Large intestine (tissue), 3 donors: ENCODE measurements around the gene PCDH15. TPM values are rescaled to one million over a fixed set of nuclear protein-coding genes. Genes with fewer than 3 reads are reported as not detected.

Experiments
- DNase-seq, 2 donors: peaks; one replicate each; pipeline versions ENCODE4 v3.0.0 to v3.0.0-alpha.2; 2013
- H3K27ac ChIP-seq: one replicate; pipeline ENCODE4 v1.5.1; 2013; ENCODE audit warnings: low read length
- H3K27me3 ChIP-seq: 2 replicates; pipeline ENCODE4 v1.6.1; 2013; ENCODE audit warnings: low read length; ENCODE audit not compliant: control insufficient read depth, insufficient read depth
- H3K36me3 ChIP-seq: 2 replicates; pipeline ENCODE4 v1.6.1; 2013; ENCODE audit warnings: low read length; ENCODE audit not compliant: control insufficient read depth, insufficient read depth
- H3K4me1 ChIP-seq: one replicate; pipeline ENCODE4 v1.6.1; 2013; ENCODE audit warnings: low read length; ENCODE audit not compliant: control insufficient read depth, insufficient read depth
- H3K4me3 ChIP-seq: one replicate; pipeline ENCODE4 v1.5.1; 2013; ENCODE audit warnings: low read length
- H3K9me3 ChIP-seq: one replicate; pipeline ENCODE4 v1.6.1; 2013; ENCODE audit warnings: mild to moderate bottlenecking, low read depth, low read length, moderate library complexity; ENCODE audit not compliant: control insufficient read depth
- WGBS: methylation state at CpG from one replicate; pipeline ENCODE4 v1.1.5; 2013; ENCODE audit warnings: low lambda C conversion rate; ENCODE audit not compliant: insufficient coverage; 5-methylcytosine and 5-hydroxymethylcytosine counted together
- polyA plus RNA-seq: library from polyadenylated mRNA; unstranded; fragments of 120-200 nt; gene quantifications from one replicate; pipeline ENCODE4 v1.2.1, GENCODE V29; 2013

Gene PCDH15
- polyA plus RNA-seq, 1 donor = 0.64 TPM

DNA sequence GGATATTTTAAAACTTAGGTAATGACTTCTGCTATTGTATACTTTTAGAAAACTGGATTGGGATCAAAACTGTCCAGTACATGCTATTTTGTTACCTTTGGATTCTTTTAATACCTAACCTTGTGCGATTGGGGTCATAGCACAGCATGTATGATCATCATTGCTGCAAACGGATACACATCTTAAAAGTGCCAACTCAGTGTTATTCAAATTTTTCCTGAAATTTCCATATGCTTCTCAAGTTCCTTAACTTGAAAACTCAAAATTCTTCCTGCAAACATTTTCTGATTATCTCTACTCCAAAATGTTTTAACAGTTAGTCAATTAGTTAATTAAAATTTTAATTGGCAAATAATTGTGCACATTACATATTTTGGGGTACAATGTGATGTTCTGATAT lies 147.5 kb downstream of the PCDH15 start:
- H3K9me3 ChIP-seq = no peaks in the 10 kb centered on the region
- DNase-seq = no peak
- no peaks in the 10 kb centered on the region for H3K27me3 ChIP-seq
- no peaks in the 10 kb centered on the region for H3K36me3 ChIP-seq
- H3K4me3 ChIP-seq = no peak overlapping the region
- WGBS = 60% methylated on average over 1 of the region's 2 CpGs
- H3K4me1 ChIP-seq = no peaks in the 10 kb centered on the region
- H3K27ac ChIP-seq = no peak overlapping the region

DNA sequence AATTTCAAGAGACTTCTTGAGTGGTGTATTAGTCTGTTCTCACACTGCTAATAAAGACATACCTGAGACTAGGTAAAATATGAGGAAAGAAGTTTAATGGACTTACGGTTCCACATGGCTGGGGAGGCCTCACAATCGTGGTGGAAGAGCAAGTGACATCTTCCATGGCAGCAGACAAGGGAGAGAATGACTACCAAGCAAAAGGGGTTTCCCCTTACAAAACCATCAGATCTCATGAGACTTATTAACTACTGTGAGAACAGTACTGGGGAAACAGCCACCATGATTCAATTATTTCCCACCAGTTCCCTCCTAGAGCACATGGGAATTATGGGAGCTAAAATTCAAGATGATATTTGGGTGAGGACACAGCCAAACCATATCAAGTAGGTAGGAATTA lies 150.5 kb downstream of the PCDH15 start:
- Histone ChIP-seq H3K9me3 (no peaks in the 10 kb centered on the region), H3K4me1 (no peaks in the 10 kb centered on the region), H3K36me3 (no peaks in the 10 kb centered on the region), H3K4me3 (no peak overlapping the region), H3K27ac (no peak overlapping the region), H3K27me3 (no peaks in the 10 kb centered on the region)
- no peak for DNase-seq
- no CpG with 5 or more reads among the region's 2 CpGs for WGBS

DNA sequence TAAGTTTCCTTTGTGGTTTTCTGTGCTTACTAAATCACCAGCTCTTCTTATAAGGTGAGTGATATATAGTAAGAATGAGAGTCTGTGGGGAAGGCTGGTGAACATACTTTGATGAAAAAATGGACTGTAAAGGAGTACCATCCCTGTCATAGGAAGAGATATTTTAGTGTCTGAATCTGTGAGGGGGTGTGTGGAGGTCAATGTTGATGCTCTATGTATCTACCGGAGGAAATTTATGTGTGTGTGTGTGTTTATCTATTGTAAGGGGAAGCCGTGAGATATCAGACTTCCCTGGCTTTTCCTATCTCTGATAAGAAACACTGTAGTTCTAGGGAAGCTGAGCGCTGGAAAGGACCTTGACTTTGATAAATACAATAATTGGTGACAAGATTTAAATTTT lies 179.0 kb downstream of the PCDH15 start:
- no peaks in the 10 kb centered on the region for H3K4me1 ChIP-seq
- H3K27ac ChIP-seq = no peak overlapping the region
- H3K4me3 ChIP-seq = no peak overlapping the region
- H3K9me3 ChIP-seq = no peaks in the 10 kb centered on the region
- H3K36me3 ChIP-seq = no peaks in the 10 kb centered on the region
- 14% methylated on average over 1 of the region's 3 CpGs for WGBS
- H3K27me3 ChIP-seq = no peaks in the 10 kb centered on the region
- DNase-seq = no peak

DNA sequence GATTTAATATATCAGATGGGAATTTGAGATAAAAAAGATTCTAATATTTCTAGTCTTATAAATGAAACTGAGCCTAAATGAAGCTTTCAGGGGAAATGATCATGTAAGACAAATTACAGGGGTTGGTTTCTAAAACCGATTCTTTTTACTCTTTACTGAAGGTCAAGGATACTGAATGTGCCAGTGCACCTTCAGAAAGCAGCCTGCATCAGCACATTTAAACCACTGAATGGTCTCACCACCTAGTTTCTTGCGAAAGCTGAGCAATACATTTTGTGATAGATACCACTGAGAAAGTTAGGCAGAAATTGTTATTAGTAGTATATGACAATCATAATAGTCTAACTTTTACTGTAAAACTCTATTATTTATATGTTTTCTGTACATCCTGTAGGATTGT lies 180.7 kb downstream of the PCDH15 start:
- no CpG with 5 or more reads among the region's 2 CpGs for whole genome bisulfite sequencing

DNA sequence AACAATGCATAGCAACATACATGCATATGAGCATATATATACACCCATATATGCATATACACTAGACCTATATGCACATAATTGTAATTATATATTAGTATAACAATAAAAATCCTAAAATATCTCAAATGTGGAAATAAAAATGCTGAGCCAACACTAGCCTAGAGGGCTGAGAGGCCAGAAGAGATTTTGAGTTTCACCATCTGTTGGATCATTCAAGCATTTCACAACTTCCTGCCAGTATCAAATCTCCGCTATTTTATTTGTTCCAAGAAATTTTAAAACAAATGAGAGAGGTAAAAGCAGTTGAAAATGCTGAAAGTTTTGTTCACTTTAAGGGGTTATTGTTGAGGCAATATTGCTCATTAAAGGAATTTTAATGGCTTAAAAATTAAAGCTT lies 187.0 kb downstream of the PCDH15 start:
- DNase-seq = no peak
- no peaks in the 10 kb centered on the region for H3K27me3 ChIP-seq
- 86% methylated on average over 1 of the region's 1 CpG for WGBS
- no peaks in the 10 kb centered on the region for H3K36me3 ChIP-seq
- H3K27ac ChIP-seq = no peak overlapping the region
- H3K4me3 ChIP-seq = no peak overlapping the region
- no peaks in the 10 kb centered on the region for H3K9me3 ChIP-seq
- H3K4me1 ChIP-seq = no peaks in the 10 kb centered on the region

More for the DNA sequence above, 180.7 kb downstream of the PCDH15 start:
- no peak overlapping the region for H3K4me3 ChIP-seq
- no peaks in the 10 kb centered on the region for H3K4me1 ChIP-seq
- no peaks in the 10 kb centered on the region for H3K27me3 ChIP-seq
- no peaks in the 10 kb centered on the region for H3K36me3 ChIP-seq
- no peak overlapping the region for H3K27ac ChIP-seq
- no peaks in the 10 kb centered on the region for H3K9me3 ChIP-seq
- DNase-seq = no peak

DNA sequence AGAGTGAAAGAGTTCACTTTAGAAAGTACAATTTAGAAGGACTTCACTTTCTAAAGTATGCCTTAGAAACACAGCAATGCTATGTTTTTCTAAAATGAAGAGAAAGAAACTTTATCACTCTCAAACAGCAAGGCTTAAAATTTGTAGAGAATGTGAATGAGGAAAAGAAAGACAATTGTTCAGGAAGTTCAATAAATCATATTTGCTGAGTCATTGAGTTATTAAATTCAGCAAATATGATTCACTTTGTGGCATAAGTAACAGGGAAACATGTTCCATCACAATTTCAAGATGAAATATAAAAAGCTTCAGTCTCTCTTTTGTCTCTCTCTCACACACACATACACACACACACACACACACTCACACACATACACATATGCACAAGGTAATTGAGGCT lies 187.9 kb downstream of the PCDH15 start:
- H3K27me3 ChIP-seq = no peaks in the 10 kb centered on the region
- H3K4me3 ChIP-seq = no peak overlapping the region
- no peaks in the 10 kb centered on the region for H3K9me3 ChIP-seq
- H3K36me3 ChIP-seq = no peaks in the 10 kb centered on the region
- H3K27ac ChIP-seq = no peak overlapping the region
- H3K4me1 ChIP-seq = no peaks in the 10 kb centered on the region
- no peak for DNase-seq

DNA sequence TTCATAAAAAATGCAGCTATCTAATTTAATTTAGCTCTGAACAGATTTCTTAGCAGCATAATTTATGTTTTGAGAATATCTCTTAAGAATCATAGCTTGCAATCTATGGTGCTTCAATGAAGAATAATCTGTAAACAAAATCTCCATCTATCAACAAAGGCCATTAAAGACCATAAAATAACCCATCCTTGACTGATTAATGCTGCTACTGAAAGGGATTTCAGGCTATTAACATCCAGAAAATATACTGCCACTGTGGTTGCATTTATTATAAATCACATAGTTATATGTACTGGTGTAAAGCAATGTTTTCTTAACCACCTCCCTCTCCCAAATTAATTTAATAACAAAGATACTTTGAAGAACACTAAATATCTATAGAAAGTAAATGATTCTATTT lies 191.6 kb downstream of the PCDH15 start:
- DNase-seq = no peak
- Histone ChIP-seq H3K36me3 (no peaks in the 10 kb centered on the region), H3K4me1 (no peaks in the 10 kb centered on the region), H3K4me3 (no peak overlapping the region), H3K9me3 (no peaks in the 10 kb centered on the region), H3K27ac (no peak overlapping the region), H3K27me3 (no peaks in the 10 kb centered on the region)

DNA sequence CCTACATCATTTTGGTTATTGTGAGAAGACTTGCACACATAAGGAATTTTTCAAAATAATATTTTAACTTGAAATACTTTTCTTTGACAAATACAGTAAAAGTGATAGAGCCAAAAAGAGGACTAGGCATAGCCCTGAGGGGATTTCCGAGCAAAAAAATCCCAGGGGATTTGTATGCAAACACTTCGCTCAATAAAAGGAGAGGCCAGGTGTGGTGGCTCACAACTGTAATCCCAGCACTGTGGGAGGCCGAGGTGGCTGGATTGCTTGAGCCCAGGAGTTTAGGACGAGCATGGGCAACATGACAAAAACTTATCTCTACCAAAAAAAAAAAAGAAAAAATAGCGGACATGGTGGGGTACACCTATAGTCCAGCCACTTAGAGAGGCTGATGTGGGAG lies 193.0 kb downstream of the PCDH15 start:
- Histone ChIP-seq H3K4me3 (no peak overlapping the region), H3K4me1 (no peaks in the 10 kb centered on the region), H3K9me3 (no peaks in the 10 kb centered on the region), H3K36me3 (no peaks in the 10 kb centered on the region), H3K27ac (no peak overlapping the region), H3K27me3 (no peaks in the 10 kb centered on the region)
- 100% methylated on average over 2 of the region's 5 CpGs for WGBS
- DNase-seq = no peak

DNA sequence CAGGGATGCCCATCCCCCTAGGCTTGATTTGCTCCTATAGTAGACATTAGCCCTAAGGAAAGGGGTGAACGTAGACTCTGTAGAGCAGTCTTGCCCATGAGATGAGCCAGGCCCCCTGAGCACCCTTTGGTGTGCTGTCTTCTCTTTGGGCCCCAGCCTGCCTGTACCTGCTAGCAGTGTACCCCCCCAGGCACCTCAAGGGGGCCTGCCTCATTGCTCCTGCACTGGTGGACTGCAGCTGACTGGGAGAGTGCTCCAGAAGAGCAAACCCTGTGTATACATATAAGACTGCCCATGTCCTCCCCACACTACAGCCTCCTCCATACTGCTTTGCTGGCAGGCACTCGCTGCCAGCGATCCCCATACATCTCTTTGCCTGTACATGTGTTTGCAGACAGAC lies 206.7 kb downstream of the PCDH15 start:
- no peak for DNase-seq
- H3K4me3 ChIP-seq = no peak overlapping the region
- no CpG with 5 or more reads among the region's 3 CpGs for WGBS
- no peaks in the 10 kb centered on the region for H3K9me3 ChIP-seq
- no peaks in the 10 kb centered on the region for H3K27me3 ChIP-seq
- no peaks in the 10 kb centered on the region for H3K36me3 ChIP-seq
- H3K27ac ChIP-seq = no peak overlapping the region
- no peaks in the 10 kb centered on the region for H3K4me1 ChIP-seq

DNA sequence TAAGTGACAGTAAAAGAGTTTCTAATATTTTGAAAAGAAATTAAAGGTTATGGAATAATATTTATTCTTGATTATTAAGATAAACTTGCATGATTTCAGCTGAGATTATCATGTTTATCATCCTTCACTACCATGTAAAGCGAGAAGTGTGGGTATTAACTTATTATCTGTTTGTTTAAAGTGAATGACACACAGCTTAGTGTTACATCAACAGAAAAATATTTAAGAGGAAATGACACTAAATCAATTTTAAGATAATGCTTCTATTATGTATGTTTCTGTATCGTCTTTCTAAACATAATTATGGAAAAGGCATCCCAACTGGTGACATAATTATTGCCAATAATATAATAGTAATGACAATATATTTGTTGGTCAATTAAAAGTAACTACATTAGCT lies 213.1 kb downstream of the PCDH15 start:
- DNase-seq = no peak
- WGBS = 0% methylated on average over 2 of the region's 2 CpGs
- Histone ChIP-seq H3K4me1 (no peaks in the 10 kb centered on the region), H3K9me3 (no peaks in the 10 kb centered on the region), H3K27me3 (no peaks in the 10 kb centered on the region), H3K36me3 (no peaks in the 10 kb centered on the region), H3K4me3 (no peak overlapping the region), H3K27ac (no peak overlapping the region)

DNA sequence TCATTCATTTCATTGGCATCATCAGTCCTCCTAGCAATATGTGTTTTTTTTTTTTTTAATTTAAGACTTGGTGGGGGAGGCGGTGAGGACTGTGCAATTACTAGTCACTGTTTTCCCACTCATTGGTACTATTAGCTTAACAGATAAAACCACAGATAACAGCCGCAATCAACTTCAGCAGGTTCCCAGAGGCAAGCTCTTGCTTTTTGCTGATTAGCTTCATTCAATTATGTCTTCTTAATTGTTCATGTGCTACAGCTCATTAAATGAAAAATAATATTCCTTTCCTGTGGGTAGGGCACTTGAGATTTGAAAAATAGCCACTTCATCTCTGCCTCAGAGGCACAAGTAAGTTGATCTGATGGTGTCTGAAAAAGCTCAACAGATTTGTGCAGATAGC lies 215.5 kb downstream of the PCDH15 start:
- H3K4me1 ChIP-seq = no peaks in the 10 kb centered on the region
- no peak overlapping the region for H3K27ac ChIP-seq
- H3K27me3 ChIP-seq = no peaks in the 10 kb centered on the region
- DNase-seq = no peak
- H3K9me3 ChIP-seq = no peaks in the 10 kb centered on the region
- no peaks in the 10 kb centered on the region for H3K36me3 ChIP-seq
- WGBS = no CpG with 5 or more reads among the region's 2 CpGs
- no peak overlapping the region for H3K4me3 ChIP-seq
